Measurements from ENCODE around the gene C16orf54. TPM values are rescaled to one million over a fixed set of nuclear protein-coding genes. Genes with fewer than 3 reads are reported as not detected.
"Not testable (repeated sequence)": the region's sequence is repeated elsewhere in the genome, so short reads cannot be mapped to it uniquely, and the experiment has no call there.

Gene C16orf54
- total and polyA plus RNA-seq, 2 donors (not counting 3 experiments of a cell fraction or from before 2014, with no cell fraction given), result not detected

- no TSS peak for BruUV-seq (replicated peaks)
- dilution Hi-C loops (cut with MboI; ENCODE audit: extremely low pct_ligation_motif_present, low sequenced_read_pairs) (no loop called here), intact Hi-C loops (cut with micrococcal nuclease) (no loop called here)
- TF ChIP-seq EZH2 (IDR thresholded peaks at IDR 0.05; ENCODE audit: borderline replicate concordance, low read depth, low read length, severe bottlenecking) (no peak), POLR2A (IDR thresholded peaks at IDR 0.05; ENCODE audit: low read depth, low read length) (no peak), MAX (IDR thresholded peaks at IDR 0.05; ENCODE audit: insufficient read depth, insufficient read length) (no peak), POLR2AphosphoS5 (IDR thresholded peaks at IDR 0.05; ENCODE audit: insufficient read depth, low read depth, low read length) (no peak), MYC (IDR thresholded peaks at IDR 0.05; ENCODE audit: low read depth, low read length) (no peak), GATA2 (IDR thresholded peaks at IDR 0.05; ENCODE audit: insufficient read depth, insufficient read length, low read depth, low read length) (no peak), JUN (IDR thresholded peaks at IDR 0.05; ENCODE audit: borderline replicate concordance, insufficient read depth, insufficient read length, low read depth) (no peak), FOS (IDR thresholded peaks at IDR 0.05; ENCODE audit: borderline replicate concordance, insufficient read depth, low read length) (no peak)
- TF ChIP-seq, protein P1, sequence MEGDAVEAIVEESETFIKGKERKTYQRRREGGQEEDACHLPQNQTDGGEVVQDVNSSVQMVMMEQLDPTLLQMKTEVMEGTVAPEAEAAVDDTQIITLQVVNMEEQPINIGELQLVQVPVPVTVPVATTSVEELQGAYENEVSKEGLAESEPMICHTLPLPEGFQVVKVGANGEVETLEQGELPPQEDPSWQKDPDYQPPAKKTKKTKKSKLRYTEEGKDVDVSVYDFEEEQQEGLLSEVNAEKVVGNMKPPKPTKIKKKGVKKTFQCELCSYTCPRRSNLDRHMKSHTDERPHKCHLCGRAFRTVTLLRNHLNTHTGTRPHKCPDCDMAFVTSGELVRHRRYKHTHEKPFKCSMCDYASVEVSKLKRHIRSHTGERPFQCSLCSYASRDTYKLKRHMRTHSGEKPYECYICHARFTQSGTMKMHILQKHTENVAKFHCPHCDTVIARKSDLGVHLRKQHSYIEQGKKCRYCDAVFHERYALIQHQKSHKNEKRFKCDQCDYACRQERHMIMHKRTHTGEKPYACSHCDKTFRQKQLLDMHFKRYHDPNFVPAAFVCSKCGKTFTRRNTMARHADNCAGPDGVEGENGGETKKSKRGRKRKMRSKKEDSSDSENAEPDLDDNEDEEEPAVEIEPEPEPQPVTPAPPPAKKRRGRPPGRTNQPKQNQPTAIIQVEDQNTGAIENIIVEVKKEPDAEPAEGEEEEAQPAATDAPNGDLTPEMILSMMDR (IDR thresholded peaks at IDR 0.05; ENCODE audit: extremely low read depth in 1 of 2, insufficient read depth in 1 of 2, low read depth in 1 of 2, low read length in 2 of 2), result no peak
- Histone ChIP-seq H3K36me3 (ENCODE audit: control insufficient read depth in 2 of 2, extremely low read depth in 1 of 2, insufficient read depth in 2 of 2, low read length in 2 of 2) (no peaks in the 10 kb centered on the region), H3K79me2 (ENCODE audit: control insufficient read depth, insufficient read depth, low read length) (no peaks in the 10 kb centered on the region), H3K9me3 (replicated peaks; ENCODE audit: control insufficient read depth, insufficient read depth, low read length) (no peaks in the 10 kb centered on the region), H3K4me3 (replicated peaks in 1 of 3; ENCODE audit: insufficient read depth in 1 of 3, low read depth in 1 of 3, low read length in 3 of 3) (no peak overlapping the region), H3K27me3 (ENCODE audit: control insufficient read depth in 2 of 2, insufficient read depth in 2 of 2, low read length in 2 of 2) (peaks cover 0 to 1% of the 10 kb centered on the region in 2 experiments), H3K27ac (ENCODE audit: insufficient read depth, low read depth, low read length) (no peak overlapping the region), H4K20me1 (replicated peaks; ENCODE audit: control insufficient read depth, extremely low read depth, insufficient read depth, low read length) (no peaks in the 10 kb centered on the region), H3K4me1 (ENCODE audit: control insufficient read depth, extremely low read depth, insufficient read depth, low read length) (no peaks in the 10 kb centered on the region), H3K9ac (replicated peaks; ENCODE audit: extremely low read depth, insufficient read depth, low read length) (no peak overlapping the region), H2AFZ (ENCODE audit: low read depth, low read length) (no peak overlapping the region), H3K9me1 (replicated peaks; ENCODE audit: control insufficient read depth, extremely low read depth, insufficient read depth, low read length) (no peaks in the 10 kb centered on the region), H3K4me2 (ENCODE audit: insufficient read depth, low read length) (no peak overlapping the region)
- ChIA-PET POLR2A (no interaction called here), CTCF (interaction anchor here (0.6 to 1.7 kb wide), 3 partner anchors 35 to 338 kb away, joined by 3 to 5 read pairs (median 4); no protein-coding TSS in a partner anchor)
- FAIRE-seq, result no peak
- DNase-seq (ENCODE audit: low read depth, low spot score), result no peak
Observed at GRCh38 chr16:29694384-29695195, 51.2 kb downstream of the C16orf54 start.

- FAIRE-seq; H3K27ac ChIP-seq (ENCODE audit: insufficient read depth, low read depth, low read length); H4K20me1 ChIP-seq (replicated peaks; ENCODE audit: control insufficient read depth, extremely low read depth, insufficient read depth, low read length); H2AFZ ChIP-seq (ENCODE audit: low read depth, low read length); H3K36me3 ChIP-seq (ENCODE audit: control insufficient read depth in 2 of 2, extremely low read depth in 1 of 2, insufficient read depth in 2 of 2, low read length in 2 of 2); H3K9ac ChIP-seq (replicated peaks; ENCODE audit: extremely low read depth, insufficient read depth, low read length); H3K4me1 ChIP-seq (ENCODE audit: control insufficient read depth, extremely low read depth, insufficient read depth, low read length); dilution Hi-C loops (cut with MboI; ENCODE audit: extremely low pct_ligation_motif_present, low sequenced_read_pairs); H3K9me3 ChIP-seq (replicated peaks; ENCODE audit: control insufficient read depth, insufficient read depth, low read length); DNase-seq (ENCODE audit: low read depth, low spot score); H3K27me3 ChIP-seq (ENCODE audit: control insufficient read depth in 2 of 2, insufficient read depth in 2 of 2, low read length in 2 of 2); H3K4me3 ChIP-seq (replicated peaks in 1 of 3; ENCODE audit: insufficient read depth in 1 of 3, low read depth in 1 of 3, low read length in 3 of 3); BruUV-seq (replicated peaks); POLR2A ChIA-PET; H3K9me1 ChIP-seq (replicated peaks; ENCODE audit: control insufficient read depth, extremely low read depth, insufficient read depth, low read length); H3K4me2 ChIP-seq (ENCODE audit: insufficient read depth, low read length); H3K79me2 ChIP-seq (ENCODE audit: control insufficient read depth, insufficient read depth, low read length): not testable (repeated sequence)
- intact Hi-C loops (cut with micrococcal nuclease), result loop anchor here (1.0 to 2.0 kb wide), 2 partner anchors 28 to 37 kb away; no protein-coding TSS in a partner anchor
- CTCF ChIA-PET, result interaction anchor here (1.3 to 2.0 kb wide), 6 partner anchors 8 to 340 kb away, joined by 3 to 30 read pairs (median 20); partner anchors contain the start of genes C16orf92 and TLCD3B
Observed at GRCh38 chr16:29692606-29693005, 53.2 kb downstream of the C16orf54 start.
